ENCODE results near the gene DSG1. TPM values are rescaled to one million over a fixed set of nuclear protein-coding genes. Genes with fewer than 3 reads are reported as not detected.

The DSG1 gene
- total RNA-seq, 1 donor: not detected

- TF ChIP-seq CTCF (IDR thresholded peaks at IDR 0.05; ENCODE audit: extremely low read depth, low read depth, low read length): no peak
- no peak overlapping the region for H3K4me3 ChIP-seq (ENCODE audit: insufficient read depth, low read length)
- DNase-seq (ENCODE audit: insufficient read length, low spot score, missing footprints): no peak
- no peaks in the 10 kb centered on the region for H3K27me3 ChIP-seq (ENCODE audit: insufficient read depth, low read length)
- H3K79me2 ChIP-seq (ENCODE audit: insufficient read depth, low read length): no peaks in the 10 kb centered on the region
- no peaks in the 10 kb centered on the region for H3K9me3 ChIP-seq (ENCODE audit: low read depth, low read length)
- no peak overlapping the region for H2AFZ ChIP-seq (ENCODE audit: low read length)
- no peaks in the 10 kb centered on the region for H4K20me1 ChIP-seq (ENCODE audit: insufficient read depth, low read length)
- H3K4me1 ChIP-seq (ENCODE audit: insufficient read depth, low read length): no peaks in the 10 kb centered on the region
- no peak overlapping the region for H3K4me2 ChIP-seq (ENCODE audit: insufficient read depth, low read length)
- H3K27ac ChIP-seq (ENCODE audit: low read depth, low read length): no peak overlapping the region
- no peaks in the 10 kb centered on the region for H3K36me3 ChIP-seq (ENCODE audit: insufficient read depth, low read length)
These were observed 44.0 kb upstream of the DSG1 start for GRCh38 chr18:31273812-31274527.

- H3K4me3 ChIP-seq (ENCODE audit: insufficient read depth, low read length): no peak overlapping the region
- no peak for TF ChIP-seq CTCF (IDR thresholded peaks at IDR 0.05; ENCODE audit: extremely low read depth, low read depth, low read length)
- no peak overlapping the region for H3K4me2 ChIP-seq (ENCODE audit: insufficient read depth, low read length)
- H3K27me3 ChIP-seq (ENCODE audit: insufficient read depth, low read length): no peaks in the 10 kb centered on the region
- no peaks in the 10 kb centered on the region for H3K9me3 ChIP-seq (ENCODE audit: low read depth, low read length)
- H2AFZ ChIP-seq (ENCODE audit: low read length): no peak overlapping the region
- no peaks in the 10 kb centered on the region for H3K79me2 ChIP-seq (ENCODE audit: insufficient read depth, low read length)
- H3K36me3 ChIP-seq (ENCODE audit: insufficient read depth, low read length): no peaks in the 10 kb centered on the region
- no peak for DNase-seq (ENCODE audit: insufficient read length, low spot score, missing footprints)
- H4K20me1 ChIP-seq (ENCODE audit: insufficient read depth, low read length): no peaks in the 10 kb centered on the region
- no peak overlapping the region for H3K27ac ChIP-seq (ENCODE audit: low read depth, low read length)
- H3K4me1 ChIP-seq (ENCODE audit: insufficient read depth, low read length): no peaks in the 10 kb centered on the region
These were observed 43.0 kb upstream of the DSG1 start for GRCh38 chr18:31274931-31275330.

- Histone ChIP-seq H3K4me1 (ENCODE audit: insufficient read depth, low read length) (no peaks in the 10 kb centered on the region), H3K4me2 (ENCODE audit: insufficient read depth, low read length) (no peak overlapping the region), H3K4me3 (ENCODE audit: insufficient read depth, low read length) (no peak overlapping the region), H4K20me1 (ENCODE audit: insufficient read depth, low read length) (no peaks in the 10 kb centered on the region), H3K36me3 (ENCODE audit: insufficient read depth, low read length) (no peaks in the 10 kb centered on the region), H3K27ac (ENCODE audit: low read depth, low read length) (no peak overlapping the region), H2AFZ (ENCODE audit: low read length) (no peak overlapping the region), H3K79me2 (ENCODE audit: insufficient read depth, low read length) (no peaks in the 10 kb centered on the region), H3K9me3 (ENCODE audit: low read depth, low read length) (no peaks in the 10 kb centered on the region), H3K27me3 (ENCODE audit: insufficient read depth, low read length) (no peaks in the 10 kb centered on the region)
- no peak for TF ChIP-seq CTCF (IDR thresholded peaks at IDR 0.05; ENCODE audit: extremely low read depth, low read depth, low read length)
- peak; percentile 6 for DNase-seq (ENCODE audit: insufficient read length, low spot score, missing footprints)
These were observed 42.1 kb upstream of the DSG1 start for GRCh38 chr18:31275722-31276463.

GRCh38 chr18:31278609-31279071 is 39.3 kb upstream of the DSG1 start:
- Histone ChIP-seq H3K4me1 (ENCODE audit: insufficient read depth, low read length) (no peaks in the 10 kb centered on the region), H3K4me3 (ENCODE audit: insufficient read depth, low read length) (no peak overlapping the region), H4K20me1 (ENCODE audit: insufficient read depth, low read length) (no peaks in the 10 kb centered on the region), H3K9me3 (ENCODE audit: low read depth, low read length) (no peaks in the 10 kb centered on the region), H3K4me2 (ENCODE audit: insufficient read depth, low read length) (no peak overlapping the region), H3K27ac (ENCODE audit: low read depth, low read length) (no peak overlapping the region), H3K27me3 (ENCODE audit: insufficient read depth, low read length) (no peaks in the 10 kb centered on the region), H2AFZ (ENCODE audit: low read length) (no peak overlapping the region), H3K79me2 (ENCODE audit: insufficient read depth, low read length) (no peaks in the 10 kb centered on the region), H3K36me3 (ENCODE audit: insufficient read depth, low read length) (no peaks in the 10 kb centered on the region)
- no peak for TF ChIP-seq CTCF (IDR thresholded peaks at IDR 0.05; ENCODE audit: extremely low read depth, low read depth, low read length)
- DNase-seq (ENCODE audit: insufficient read length, low spot score, missing footprints): no peak

All from osteoblast (primary cell).